ENCODE measurements around the gene KRCC1.
"Not testable (repeated sequence)": the region's sequence is repeated elsewhere in the genome, so short reads cannot be mapped to it uniquely, and the experiment has no call there.

KRCC1 gene

GRCh38 chr2:88038263-88039105, 17.1 kb downstream of the KRCC1 start:
- DNase-seq = no peak

GRCh38 chr2:88036606-88037005, 19.0 kb downstream of the KRCC1 start:
- DNase-seq = no peak

GRCh38 chr2:88036182-88036581, 19.4 kb downstream of the KRCC1 start:
- no peak for DNase-seq

- no peak for DNase-seq
Measured at GRCh38 chr2:88032070-88032702, 23.4 kb downstream of the KRCC1 start.

GRCh38 chr2:88028931-88029330, 26.7 kb downstream of the KRCC1 start:
- no peak for DNase-seq

- peak in 1 of 5 donors; percentile 11 for DNase-seq
Measured at GRCh38 chr2:88027697-88028389, 27.7 kb downstream of the KRCC1 start.

- DNase-seq = no peak
Measured at GRCh38 chr2:88024509-88024908, 31.1 kb downstream of the KRCC1 start.

- no peak for DNase-seq
Measured at GRCh38 chr2:88022669-88022921, 33.0 kb downstream of the KRCC1 start.

GRCh38 chr2:88019985-88020384, 35.6 kb downstream of the KRCC1 start:
- DNase-seq = no peak

GRCh38 chr2:88018909-88019308, 36.7 kb downstream of the KRCC1 start:
- no peak for DNase-seq

- not testable (repeated sequence) for DNase-seq
Measured at GRCh38 chr2:88018077-88018805, 37.3 kb downstream of the KRCC1 start.

GRCh38 chr2:88017780-88018038, 37.9 kb downstream of the KRCC1 start:
- not testable (repeated sequence) for DNase-seq

- DNase-seq = peak in 3 of 5 donors; percentile 26 to 70 (median 44)
Measured at GRCh38 chr2:88016960-88017779, 38.4 kb downstream of the KRCC1 start.

- DNase-seq = peak; percentile 45 to 75 (median 69)
Measured at GRCh38 chr2:88016086-88016959, 39.3 kb downstream of the KRCC1 start, which contains the start of gene RNU2-63P. Gene RNU2-63P (minus strand): TSS chr2:88016547.

- no peak for DNase-seq
Measured at GRCh38 chr2:88011011-88011410, 44.6 kb downstream of the KRCC1 start.

- no peak for DNase-seq
Measured at GRCh38 chr2:88010136-88010535, 45.4 kb downstream of the KRCC1 start.

- DNase-seq = no peak
Measured at GRCh38 chr2:88006912-88007439, 48.6 kb downstream of the KRCC1 start.

GRCh38 chr2:88005776-88006175, 49.8 kb downstream of the KRCC1 start:
- DNase-seq = no peak

- no peak for DNase-seq
Measured at GRCh38 chr2:88003074-88003755, 52.4 kb downstream of the KRCC1 start.

- DNase-seq = no peak
Measured at GRCh38 chr2:88002359-88002707, 53.2 kb downstream of the KRCC1 start.

- not testable (repeated sequence) for DNase-seq
Measured at GRCh38 chr2:88000474-88000873, 55.1 kb downstream of the KRCC1 start.

All from T-helper 1 cell (primary cell).